Activated naive CD4-positive, alpha-beta T cell (primary cell): Measurements from ENCODE around the gene CNDP2.

Source experiments
- DNase-seq, 4 experiments: peaks; one replicate each; lab custom pipeline; 2025; lab: John Stamatoyannopoulos, UW

The CNDP2 gene

GRCh38 chr18:74571895-74572680 is 75.9 kb downstream of the CNDP2 start:
- DNase-seq = no peak

DNA sequence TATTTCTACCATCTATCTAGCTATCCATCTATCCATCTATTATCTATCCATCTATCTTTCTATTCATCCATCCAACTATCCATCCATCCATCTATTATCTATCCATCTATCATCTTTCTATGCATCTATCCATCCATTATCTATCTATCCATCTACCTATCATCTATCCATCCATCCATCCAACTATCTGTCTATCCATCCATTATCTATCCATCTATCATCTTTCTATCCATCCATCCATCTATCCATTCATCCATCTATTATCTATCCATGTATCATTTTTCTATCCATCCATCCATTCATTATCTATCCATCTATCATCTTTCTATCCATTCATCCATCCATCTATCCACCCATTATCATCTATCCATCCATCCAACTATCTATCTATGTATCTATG is 76.9 kb downstream of the CNDP2 start:
- DNase-seq = no peak
